NCI-H82 treated with DMSO at 0.1 percent for 48 hours (cell line): ENCODE data around the gene DHRS1.
A peak's percentile ranks its signal among the peaks of the same experiment; 100 is the strongest.

Experiments used
- DNase-seq: peaks from one replicate; lab custom pipeline; 2025; ENCODE audit not compliant: unreplicated experiment; lab: John Stamatoyannopoulos, UW

DHRS1 gene

GRCh38 chr14:24285351-24285750 is 14.2 kb downstream of the DHRS1 start:
- DNase-seq: no peak

- DNase-seq: no peak
Measured at GRCh38 chr14:24284501-24285035, 15.0 kb downstream of the DHRS1 start.

GRCh38 chr14:24283796-24284460 is 15.7 kb downstream of the DHRS1 start:
- DNase-seq: no peak

- no peak for DNase-seq
Measured at GRCh38 chr14:24282736-24283135, 16.8 kb downstream of the DHRS1 start.

GRCh38 chr14:24281636-24282035 is 17.9 kb downstream of the DHRS1 start:
- DNase-seq: no peak

- DNase-seq: no peak
Measured at GRCh38 chr14:24280797-24281460, 18.7 kb downstream of the DHRS1 start.

- no peak for DNase-seq
Measured at GRCh38 chr14:24279301-24280186, 20.0 kb downstream of the DHRS1 start.

- no peak for DNase-seq
Measured at GRCh38 chr14:24278424-24278823, 21.2 kb downstream of the DHRS1 start.

GRCh38 chr14:24277606-24278321 is 21.8 kb downstream of the DHRS1 start:
- DNase-seq: no peak

GRCh38 chr14:24277071-24277470 is 22.5 kb downstream of the DHRS1 start:
- no peak for DNase-seq

GRCh38 chr14:24274101-24274543 is 25.5 kb downstream of the DHRS1 start:
- DNase-seq: no peak

- no peak for DNase-seq
Measured at GRCh38 chr14:24273422-24273998, 26.1 kb downstream of the DHRS1 start.

GRCh38 chr14:24272467-24272866 is 27.1 kb downstream of the DHRS1 start:
- no peak for DNase-seq

GRCh38 chr14:24271834-24272263 is 27.7 kb downstream of the DHRS1 start:
- DNase-seq: no peak

- DNase-seq: peak; percentile 63
Measured at GRCh38 chr14:24271134-24271833, 28.3 kb downstream of the DHRS1 start, which contains the start of gene RABGGTA. TSS of gene RABGGTA (minus strand) at chr14:24271597. CDS start at chr14:24271115, 482 bp downstream.

- no peak for DNase-seq
Measured at GRCh38 chr14:24270537-24271133, 28.9 kb downstream of the DHRS1 start.

GRCh38 chr14:24269910-24270536 is 29.6 kb downstream of the DHRS1 start:
- no peak for DNase-seq

GRCh38 chr14:24269368-24269767 is 30.2 kb downstream of the DHRS1 start:
- no peak for DNase-seq

GRCh38 chr14:24268225-24268624 is 31.4 kb downstream of the DHRS1 start:
- no peak for DNase-seq
